Cortex of kidney (tissue), 1 donor: ENCODE results near the gene PTPRS.

Source experiments
- DNase-seq: peaks from one replicate; lab custom pipeline; 2025; lab: John Stamatoyannopoulos, UW

PTPRS gene

GRCh38 chr19:5355076-5355475 lies 14.5 kb upstream of the PTPRS start:
- no peak for DNase-seq

DNA sequence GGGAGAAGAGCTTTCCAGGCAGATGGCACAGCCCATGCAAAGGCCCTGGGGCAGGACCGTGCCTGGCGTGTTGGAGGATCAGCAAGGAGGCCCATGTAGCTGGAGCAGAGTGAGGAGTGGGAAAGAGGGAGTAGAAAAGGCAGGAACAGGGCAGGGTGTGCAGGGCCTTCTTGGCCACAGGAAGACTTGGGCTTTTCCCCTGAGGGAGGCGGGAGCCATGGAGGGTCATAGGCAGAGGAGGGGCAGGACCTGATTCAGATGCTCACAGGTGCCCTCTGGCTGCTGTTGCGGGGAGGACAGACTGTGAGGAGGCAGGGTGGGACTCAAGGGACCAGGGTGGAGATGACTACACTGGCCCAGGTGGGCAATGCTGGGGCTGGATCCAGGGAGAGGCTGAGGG lies 13.8 kb upstream of the PTPRS start:
- no peak for DNase-seq

GRCh38 chr19:5352229-5352763 lies 11.7 kb upstream of the PTPRS start:
- no peak for DNase-seq

- no peak for DNase-seq
Observed at GRCh38 chr19:5351731-5352228, 11.2 kb upstream of the PTPRS start.

DNA sequence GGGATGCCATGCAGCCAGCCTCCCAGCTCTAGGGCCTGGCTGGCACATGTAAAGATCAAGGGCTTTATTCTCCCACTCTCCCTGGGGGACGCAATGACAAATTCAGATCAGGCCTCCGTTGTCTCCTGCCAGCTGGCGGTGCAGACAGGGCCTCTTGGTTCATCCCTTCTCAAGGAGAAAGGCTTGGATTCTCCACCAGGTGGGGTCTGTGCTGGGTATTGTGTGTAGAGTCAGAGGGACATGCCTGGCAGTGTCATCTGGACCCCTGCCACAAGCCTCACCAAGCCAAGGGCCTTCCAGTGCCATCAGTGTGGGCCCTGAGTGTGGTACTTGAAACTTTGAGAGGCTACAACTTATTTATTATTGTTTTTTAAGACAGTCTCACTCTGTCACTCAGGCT lies 8.4 kb upstream of the PTPRS start:
- no peak for DNase-seq

DNA sequence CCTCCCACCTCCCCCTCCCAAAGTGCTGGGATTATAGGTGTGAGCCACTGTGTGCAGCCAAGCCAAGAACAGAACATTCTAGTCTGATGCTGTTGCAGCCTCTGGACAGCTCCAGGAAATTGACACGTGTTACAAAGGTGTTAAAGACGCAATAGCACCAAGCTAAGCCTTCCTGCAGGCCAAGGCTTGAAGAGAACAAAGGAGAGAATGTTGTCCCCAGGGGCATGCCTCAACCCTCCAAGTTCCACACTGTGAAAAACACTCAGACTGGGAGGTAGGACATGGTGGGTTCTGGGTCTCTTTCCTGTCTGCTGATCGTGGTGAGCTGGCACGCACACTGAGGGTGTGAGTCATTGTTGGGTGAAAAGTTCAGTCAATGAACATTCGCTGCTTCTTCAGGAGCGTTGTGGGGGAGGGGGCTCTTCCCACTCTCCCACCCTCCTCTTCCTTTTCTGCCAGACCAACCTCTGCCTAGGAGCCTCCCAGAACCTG lies 5.3 kb upstream of the PTPRS start:
- DNase-seq: no peak

- no peak for DNase-seq
Observed at GRCh38 chr19:5343848-5344247, 3.2 kb upstream of the PTPRS start.

- no peak for DNase-seq
Observed at GRCh38 chr19:5342573-5343201, 2.1 kb upstream of the PTPRS start.

DNA sequence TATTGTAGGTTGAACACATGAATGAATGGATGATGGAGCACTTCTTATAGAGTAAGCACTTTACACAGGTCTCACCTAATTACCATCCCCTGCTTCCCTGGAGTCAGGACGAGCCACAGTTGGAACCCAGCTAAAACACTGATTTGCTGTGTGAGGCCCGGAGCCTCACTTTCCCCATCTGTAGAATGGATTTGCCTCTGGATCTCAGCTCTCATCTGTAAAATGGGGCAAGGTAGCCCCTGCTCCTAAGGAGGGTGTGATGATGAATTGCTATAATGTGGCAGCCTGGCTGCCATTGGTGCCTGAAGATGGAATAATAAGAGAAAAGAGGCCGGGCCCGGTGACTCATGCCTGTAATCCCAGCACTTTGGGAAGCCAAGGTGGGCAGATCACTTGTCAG lies 1.4 kb upstream of the PTPRS start:
- no peak for DNase-seq

DNA sequence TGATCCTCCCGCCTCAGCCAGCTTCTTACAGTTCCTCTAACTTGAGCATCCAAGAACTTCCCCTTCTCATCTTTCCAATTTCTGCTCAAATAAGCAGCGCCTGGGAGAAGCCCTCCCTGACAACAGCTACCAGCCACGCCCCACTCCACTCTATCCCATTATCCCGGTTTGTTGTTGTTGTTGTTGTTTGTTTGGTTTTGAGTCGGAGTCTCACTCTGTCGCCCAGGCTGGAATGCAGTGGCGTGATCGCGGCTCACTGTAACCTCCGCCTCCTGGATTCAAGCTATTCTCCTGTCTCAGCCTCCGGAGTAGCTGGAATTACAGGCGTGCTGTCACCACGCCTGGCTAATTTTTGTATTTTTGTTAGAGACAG lies 822 bp upstream of the PTPRS start:
- DNase-seq: no peak

DNA sequence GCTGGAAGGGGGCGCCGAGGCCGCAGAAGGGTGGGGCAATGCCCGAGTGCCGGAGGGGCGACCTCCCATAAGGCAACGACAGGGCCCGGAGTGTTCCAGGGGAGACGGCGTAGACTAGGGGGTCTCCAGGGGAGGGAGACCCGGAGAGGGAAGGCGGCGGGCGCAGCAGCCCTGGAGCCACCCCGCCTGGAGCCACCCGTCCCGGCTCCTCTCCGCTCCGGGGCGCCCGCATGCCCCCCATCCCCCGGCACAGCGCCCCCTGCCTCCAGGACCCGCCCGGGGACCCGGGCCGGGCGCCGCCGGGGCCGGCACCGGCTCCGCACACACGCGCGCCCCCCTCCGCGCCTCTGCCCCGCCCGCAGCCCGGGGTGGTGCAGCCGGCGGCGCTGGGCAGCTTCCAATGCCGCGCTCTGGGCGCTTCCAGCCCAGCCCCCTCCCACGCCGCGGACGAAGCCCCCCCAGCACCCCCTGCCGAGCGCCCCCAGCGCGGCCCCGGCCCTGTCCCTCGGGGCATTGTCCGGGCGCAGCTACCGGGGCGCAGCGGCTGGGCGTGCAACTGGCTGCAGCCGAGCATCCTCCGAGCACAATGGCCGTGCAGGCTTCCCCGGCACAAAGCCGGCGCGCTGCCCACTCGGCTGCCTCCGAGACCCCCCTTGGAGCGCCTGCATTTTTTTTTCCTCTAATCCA lies 519 bp downstream of the PTPRS start:
- DNase-seq: no peak

GRCh38 chr19:5339198-5339949 lies 1.2 kb downstream of the PTPRS start:
- no peak for DNase-seq

GRCh38 chr19:5338656-5339197 lies 1.9 kb downstream of the PTPRS start:
- DNase-seq: no peak

DNA sequence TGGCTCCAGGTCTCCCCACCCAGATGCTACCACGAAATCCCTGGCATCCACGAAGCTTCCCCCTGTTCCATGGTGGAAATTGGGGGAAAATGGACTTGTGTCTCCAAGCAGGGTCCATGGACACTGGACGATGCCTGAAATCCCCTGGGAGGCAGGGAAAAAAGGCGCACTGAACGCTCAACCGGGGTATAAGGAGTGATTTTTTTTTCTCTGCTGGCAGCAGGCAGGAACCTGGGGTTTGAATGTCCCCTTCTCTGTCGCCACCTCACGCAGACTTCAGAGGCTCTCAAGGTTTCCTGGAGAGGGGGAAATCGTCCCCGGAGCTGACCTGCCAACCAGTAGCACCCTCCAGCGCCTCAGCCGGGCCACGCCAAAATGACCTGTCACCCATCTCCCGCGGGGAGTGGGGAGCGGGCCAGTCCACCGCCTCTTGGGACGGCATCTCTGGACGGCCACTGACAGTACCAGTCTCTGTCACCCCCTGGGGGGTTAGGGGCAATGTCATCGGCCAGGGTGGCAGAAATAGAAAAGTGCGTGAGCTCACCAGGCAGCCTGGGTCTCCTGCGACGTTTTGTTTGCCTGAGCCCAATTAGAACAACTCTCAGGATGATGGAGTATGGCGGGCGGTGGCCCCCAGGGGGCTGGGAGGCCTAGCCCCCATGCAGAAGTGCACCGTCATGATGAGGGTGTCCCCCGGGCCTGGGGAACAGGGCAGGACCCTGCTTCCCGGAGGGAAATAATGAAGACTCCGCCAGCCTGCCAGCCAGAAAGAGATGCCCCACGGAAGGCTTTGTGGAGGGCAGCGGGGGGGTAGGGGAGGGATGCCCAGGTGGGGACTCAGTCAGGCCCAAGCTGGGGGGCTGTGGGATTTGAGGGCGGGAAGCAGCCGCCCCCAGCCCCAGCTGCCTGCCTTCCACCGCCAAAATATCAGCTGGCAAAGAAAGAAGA lies 2.6 kb downstream of the PTPRS start:
- no peak for DNase-seq

GRCh38 chr19:5337126-5337525 lies 3.5 kb downstream of the PTPRS start:
- no peak for DNase-seq

DNA sequence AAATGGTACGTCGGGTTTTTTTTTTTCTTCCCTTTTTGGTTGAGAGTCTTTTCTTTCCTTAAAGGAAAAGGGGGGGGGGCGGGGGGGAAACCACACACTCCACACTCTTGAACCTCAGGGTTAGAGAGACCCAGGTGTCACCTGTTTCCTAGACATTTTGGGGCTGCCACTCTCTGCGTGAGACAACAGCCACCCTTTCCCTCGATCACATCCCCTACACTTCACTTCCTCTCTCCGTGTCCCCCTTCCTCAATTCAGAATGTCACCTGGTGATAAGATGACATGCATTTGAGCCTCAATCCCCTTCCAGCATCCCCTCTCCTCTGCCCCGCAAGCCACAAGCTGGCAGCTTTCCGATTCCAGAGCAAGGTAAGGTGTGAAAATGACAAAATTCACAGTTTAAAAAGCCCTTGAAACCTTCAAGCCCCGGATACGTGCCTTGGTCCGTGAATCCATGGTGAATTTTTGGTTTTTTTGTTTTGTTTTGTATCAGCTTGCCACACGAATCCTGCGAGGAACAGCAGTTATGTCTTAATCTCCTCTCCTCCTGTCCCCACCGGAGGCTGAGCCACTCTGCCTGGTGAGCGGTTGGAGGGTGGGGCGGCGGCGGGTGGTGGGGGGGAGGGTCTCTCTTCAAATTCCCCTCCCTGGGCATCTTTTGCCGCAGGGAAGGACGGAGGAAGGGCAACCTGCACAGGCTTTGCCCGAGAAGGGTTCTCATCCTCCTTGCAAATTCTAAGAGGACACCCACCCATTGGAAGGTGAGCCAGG lies 4.2 kb downstream of the PTPRS start:
- no peak for DNase-seq

- DNase-seq: no peak
Observed at GRCh38 chr19:5335593-5335992, 5.0 kb downstream of the PTPRS start.

DNA sequence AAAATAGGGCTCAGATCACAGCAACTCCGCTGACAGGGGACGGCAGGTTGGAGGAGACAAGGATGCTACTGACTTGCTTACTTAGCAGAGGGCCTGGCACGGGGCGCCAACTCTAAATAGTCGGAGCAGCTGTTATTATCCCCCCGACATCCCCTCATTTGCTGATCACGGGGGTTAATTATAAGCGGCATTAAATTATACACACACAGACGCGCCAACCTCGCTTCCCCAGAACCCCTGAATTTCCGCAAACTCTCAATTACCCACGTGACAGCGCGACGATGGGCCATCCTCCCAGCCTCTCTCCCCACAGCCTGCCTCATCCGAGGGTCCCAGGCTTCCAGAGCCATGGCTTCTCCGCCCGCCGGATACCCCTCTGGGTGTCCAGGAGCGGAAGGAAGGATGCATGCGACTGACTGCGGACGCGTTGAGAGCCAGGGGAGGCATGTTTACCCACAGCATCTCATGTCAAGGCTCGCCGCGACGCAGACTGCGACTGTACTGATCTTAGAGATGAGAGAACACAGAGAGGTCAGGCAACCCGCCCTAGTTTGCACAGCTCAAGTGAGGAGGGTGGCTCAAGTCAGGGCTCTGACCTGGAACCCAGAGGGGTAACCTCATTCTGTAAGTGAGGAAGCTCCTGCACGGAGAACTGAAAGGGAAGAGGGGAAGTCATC lies 5.7 kb downstream of the PTPRS start:
- DNase-seq: no peak

GRCh38 chr19:5334366-5334739 lies 6.3 kb downstream of the PTPRS start:
- no peak for DNase-seq
